Upper lobe of left lung (tissue), 4 donors: Measurements from ENCODE around the gene PUDP.

Source experiments
- CTCF ChIP-seq, 6 experiments: fragments of 450-650 bp in 4 of 6; fragments of 200-600 bp in 2 of 6; sonication (generic) in 2 of 6; IDR thresholded peaks; one replicate each; pipeline ENCODE4 v1.5.1; 2016 to 2019; ENCODE audit warnings: antibody characterized with exemption in 6 of 6
- POLR2A ChIP-seq, 4 donors: fragments of 450-650 bp; IDR thresholded peaks; one replicate each; pipeline ENCODE4 v1.5.1; 2016 to 2017; ENCODE audit warnings: antibody characterized with exemption in 4 of 4, mild to moderate bottlenecking in 2 of 4

DNA sequence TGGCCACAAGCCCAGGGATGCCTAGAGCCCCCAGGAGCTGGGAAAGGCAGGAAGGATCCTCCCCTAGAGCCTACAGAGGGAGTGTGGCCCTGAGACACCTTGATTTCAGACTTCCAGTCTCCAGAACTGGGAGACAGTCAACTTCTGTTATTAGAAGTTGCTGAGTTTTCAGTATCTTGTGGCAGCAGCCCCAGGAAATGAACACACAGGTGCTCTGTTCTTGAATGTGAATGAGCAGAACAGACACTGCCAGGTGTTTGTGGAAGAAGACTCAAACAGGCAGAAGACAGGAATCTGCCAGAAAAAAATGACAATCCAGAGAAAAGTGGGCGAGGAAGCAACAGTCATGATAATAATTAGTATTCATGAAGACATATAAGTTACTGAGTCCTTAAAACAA lies 64.9 kb downstream of the PUDP start:
- no peak for TF ChIP-seq CTCF (IDR thresholded peaks at IDR 0.05)
- no peak for TF ChIP-seq POLR2A (IDR thresholded peaks at IDR 0.05)
